WTC11 (cell line): ENCODE measurements around the gene HRH1. TPM values are rescaled to one million over a fixed set of nuclear protein-coding genes. Genes with fewer than 3 reads are reported as not detected.

Experiments
- ATAC-seq: fragments of 200-7000 bp; cut with Tn5 transposase; 2 replicates; pipeline ENCODE4 v1.10.0; 2021; ENCODE audit warnings: mild to moderate bottlenecking, moderate library complexity
- CTCF ChIA-PET: fragments of 300-600 bp; sonication (Branson Sonifier 250); formaldehyde crosslinking; loops from one replicate; lab custom pipeline; 2021; ENCODE audit warnings: antibody characterized with exemption; lab: Charles Lee
- POLR2A ChIA-PET: fragments of 350-600 bp; sonication (Branson Sonifier 250); formaldehyde crosslinking; loops from one replicate; lab custom pipeline; 2021; ENCODE audit warnings: antibody characterized with exemption; lab: Charles Lee
- DNase-seq: peaks from one replicate; pipeline ENCODE4 v3.0.0; 2021; ENCODE audit warnings: low spot score
- H3K27ac Mint-ChIP-seq: 2 replicates; pipeline ENCODE4 v1.8.0; 2021; ENCODE audit warnings: mixed read lengths
- H3K27me3 Mint-ChIP-seq: 2 replicates; pipeline ENCODE4 v1.8.0; 2021; ENCODE audit warnings: low read depth, mild to moderate bottlenecking, moderate library complexity, mixed read lengths
- H3K36me3 Mint-ChIP-seq: 2 replicates; pipeline ENCODE4 v1.8.0; 2021; ENCODE audit warnings: mixed read lengths
- H3K4me1 Mint-ChIP-seq: 2 replicates; pipeline ENCODE4 v1.8.0; 2022; ENCODE audit warnings: mixed read lengths
- H3K4me3 Mint-ChIP-seq: 2 replicates; pipeline ENCODE4 v1.8.0; 2021; ENCODE audit warnings: mild to moderate bottlenecking, moderate library complexity, mixed read lengths
- H3K9me3 Mint-ChIP-seq: 2 replicates; pipeline ENCODE4 v1.8.0; 2021; ENCODE audit warnings: mixed read lengths
- ZNF416 ChIP-seq: fragments of 250-450 bp; sonication (Bioruptor Pico); IDR thresholded peaks from 2 replicates; pipeline ENCODE4 v1.9.0; 2021; ENCODE audit warnings: mild to moderate bottlenecking, inconsistent platforms
- ZNF671 ChIP-seq: fragments of 250-450 bp; sonication (Bioruptor Pico); IDR thresholded peaks from 2 replicates; pipeline ENCODE4 v1.8.0; 2021; ENCODE audit warnings: mild to moderate bottlenecking
- total RNA-seq: library from RNA; stranded (reverse); gene quantifications from 3 replicates; pipeline ENCODE4 v1.2.3, GENCODE V29; 2021
- TF ChIP-seq, protein P1 (sequence below): sonication (generic); formaldehyde crosslinking; IDR thresholded peaks from 2 replicates; pipeline ENCODE4 v1.8.1; 2022; ENCODE audit warnings: low read depth, mild to moderate bottlenecking, moderate library complexity, missing genetic modification reagents, borderline replicate concordance
- TF ChIP-seq, protein P2 (sequence below): fragments of 250-450 bp; sonication (Bioruptor Pico); IDR thresholded peaks from 2 replicates; pipeline ENCODE4 v2.1.2; 2022; ENCODE audit warnings: mild to moderate bottlenecking, moderate library complexity
- TF ChIP-seq, protein P3 (sequence below): sonication (generic); formaldehyde crosslinking; IDR thresholded peaks from 2 replicates; pipeline ENCODE4 v1.8.1; 2023; ENCODE audit warnings: mild to moderate bottlenecking, missing genetic modification reagents, borderline replicate concordance
- TF ChIP-seq, protein P4 (sequence below): sonication (generic); formaldehyde crosslinking; IDR thresholded peaks from 2 replicates; pipeline ENCODE4 v1.8.1; 2023; ENCODE audit warnings: mild to moderate bottlenecking, moderate library complexity, missing genetic modification reagents

HRH1 gene
- total RNA-seq, 1 experiment from 2014 or later: not detected

GRCh38 chr3:11162401-11163345 lies 8.4 kb downstream of the HRH1 start:
- TF ChIP-seq, protein P1, sequence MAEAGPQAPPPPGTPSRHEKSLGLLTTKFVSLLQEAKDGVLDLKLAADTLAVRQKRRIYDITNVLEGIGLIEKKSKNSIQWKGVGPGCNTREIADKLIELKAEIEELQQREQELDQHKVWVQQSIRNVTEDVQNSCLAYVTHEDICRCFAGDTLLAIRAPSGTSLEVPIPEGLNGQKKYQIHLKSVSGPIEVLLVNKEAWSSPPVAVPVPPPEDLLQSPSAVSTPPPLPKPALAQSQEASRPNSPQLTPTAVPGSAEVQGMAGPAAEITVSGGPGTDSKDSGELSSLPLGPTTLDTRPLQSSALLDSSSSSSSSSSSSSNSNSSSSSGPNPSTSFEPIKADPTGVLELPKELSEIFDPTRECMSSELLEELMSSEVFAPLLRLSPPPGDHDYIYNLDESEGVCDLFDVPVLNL (CRISPR knock-in tag): no peak
- no peak for TF ChIP-seq ZNF416 (CRISPR knock-in tag)
- TF ChIP-seq, protein P2, sequence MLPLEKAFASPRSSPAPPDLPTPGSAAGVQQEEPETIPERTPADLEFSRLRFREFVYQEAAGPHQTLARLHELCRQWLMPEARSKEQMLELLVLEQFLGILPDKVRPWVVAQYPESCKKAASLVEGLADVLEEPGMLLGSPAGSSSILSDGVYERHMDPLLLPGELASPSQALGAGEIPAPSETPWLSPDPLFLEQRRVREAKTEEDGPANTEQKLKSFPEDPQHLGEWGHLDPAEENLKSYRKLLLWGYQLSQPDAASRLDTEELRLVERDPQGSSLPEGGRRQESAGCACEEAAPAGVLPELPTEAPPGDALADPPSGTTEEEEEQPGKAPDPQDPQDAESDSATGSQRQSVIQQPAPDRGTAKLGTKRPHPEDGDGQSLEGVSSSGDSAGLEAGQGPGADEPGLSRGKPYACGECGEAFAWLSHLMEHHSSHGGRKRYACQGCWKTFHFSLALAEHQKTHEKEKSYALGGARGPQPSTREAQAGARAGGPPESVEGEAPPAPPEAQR (CRISPR knock-in tag): no peak
- TF ChIP-seq, protein P3, sequence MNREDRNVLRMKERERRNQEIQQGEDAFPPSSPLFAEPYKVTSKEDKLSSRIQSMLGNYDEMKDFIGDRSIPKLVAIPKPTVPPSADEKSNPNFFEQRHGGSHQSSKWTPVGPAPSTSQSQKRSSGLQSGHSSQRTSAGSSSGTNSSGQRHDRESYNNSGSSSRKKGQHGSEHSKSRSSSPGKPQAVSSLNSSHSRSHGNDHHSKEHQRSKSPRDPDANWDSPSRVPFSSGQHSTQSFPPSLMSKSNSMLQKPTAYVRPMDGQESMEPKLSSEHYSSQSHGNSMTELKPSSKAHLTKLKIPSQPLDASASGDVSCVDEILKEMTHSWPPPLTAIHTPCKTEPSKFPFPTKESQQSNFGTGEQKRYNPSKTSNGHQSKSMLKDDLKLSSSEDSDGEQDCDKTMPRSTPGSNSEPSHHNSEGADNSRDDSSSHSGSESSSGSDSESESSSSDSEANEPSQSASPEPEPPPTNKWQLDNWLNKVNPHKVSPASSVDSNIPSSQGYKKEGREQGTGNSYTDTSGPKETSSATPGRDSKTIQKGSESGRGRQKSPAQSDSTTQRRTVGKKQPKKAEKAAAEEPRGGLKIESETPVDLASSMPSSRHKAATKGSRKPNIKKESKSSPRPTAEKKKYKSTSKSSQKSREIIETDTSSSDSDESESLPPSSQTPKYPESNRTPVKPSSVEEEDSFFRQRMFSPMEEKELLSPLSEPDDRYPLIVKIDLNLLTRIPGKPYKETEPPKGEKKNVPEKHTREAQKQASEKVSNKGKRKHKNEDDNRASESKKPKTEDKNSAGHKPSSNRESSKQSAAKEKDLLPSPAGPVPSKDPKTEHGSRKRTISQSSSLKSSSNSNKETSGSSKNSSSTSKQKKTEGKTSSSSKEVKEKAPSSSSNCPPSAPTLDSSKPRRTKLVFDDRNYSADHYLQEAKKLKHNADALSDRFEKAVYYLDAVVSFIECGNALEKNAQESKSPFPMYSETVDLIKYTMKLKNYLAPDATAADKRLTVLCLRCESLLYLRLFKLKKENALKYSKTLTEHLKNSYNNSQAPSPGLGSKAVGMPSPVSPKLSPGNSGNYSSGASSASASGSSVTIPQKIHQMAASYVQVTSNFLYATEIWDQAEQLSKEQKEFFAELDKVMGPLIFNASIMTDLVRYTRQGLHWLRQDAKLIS: no peak

GRCh38 chr3:11164607-11165006 lies 10.3 kb downstream of the HRH1 start:
- POLR2A ChIA-PET: no interaction called here
- no peak for TF ChIP-seq ZNF671
- TF ChIP-seq, protein P4, sequence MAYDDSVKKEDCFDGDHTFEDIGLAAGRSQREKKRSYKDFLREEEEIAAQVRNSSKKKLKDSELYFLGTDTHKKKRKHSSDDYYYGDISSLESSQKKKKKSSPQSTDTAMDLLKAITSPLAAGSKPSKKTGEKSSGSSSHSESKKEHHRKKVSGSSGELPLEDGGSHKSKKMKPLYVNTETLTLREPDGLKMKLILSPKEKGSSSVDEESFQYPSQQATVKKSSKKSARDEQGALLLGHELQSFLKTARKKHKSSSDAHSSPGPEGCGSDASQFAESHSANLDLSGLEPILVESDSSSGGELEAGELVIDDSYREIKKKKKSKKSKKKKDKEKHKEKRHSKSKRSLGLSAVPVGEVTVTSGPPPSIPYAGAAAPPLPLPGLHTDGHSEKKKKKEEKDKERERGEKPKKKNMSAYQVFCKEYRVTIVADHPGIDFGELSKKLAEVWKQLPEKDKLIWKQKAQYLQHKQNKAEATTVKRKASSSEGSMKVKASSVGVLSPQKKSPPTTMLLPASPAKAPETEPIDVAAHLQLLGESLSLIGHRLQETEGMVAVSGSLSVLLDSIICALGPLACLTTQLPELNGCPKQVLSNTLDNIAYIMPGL (CRISPR knock-in tag): no peak
- TF ChIP-seq, protein P3: no peak
- TF ChIP-seq, all 79 proteins: peak for 0
- ATAC-seq (no peak), DNase-seq (no peak)
- H3K4me3 Mint-ChIP-seq: no peak overlapping the region
- H3K27me3 Mint-ChIP-seq: no peaks in the 10 kb centered on the region
- CTCF ChIA-PET: no interaction called here
- no peak overlapping the region for H3K27ac Mint-ChIP-seq
- no peaks in the 10 kb centered on the region for H3K9me3 Mint-ChIP-seq
- no peaks in the 10 kb centered on the region for H3K36me3 Mint-ChIP-seq
- H3K4me1 Mint-ChIP-seq: no peaks in the 10 kb centered on the region

More at GRCh38 chr3:11162401-11163345, 8.4 kb downstream of the HRH1 start:
- Mint-ChIP-seq H3K27ac (no peak overlapping the region), H3K36me3 (no peaks in the 10 kb centered on the region), H3K4me3 (no peak overlapping the region), H3K4me1 (no peaks in the 10 kb centered on the region), H3K27me3 (peaks cover 7% of the 10 kb centered on the region; the same call in 1 of the 2 replicates), H3K9me3 (no peaks in the 10 kb centered on the region)
- ATAC-seq: no peak
- ChIA-PET CTCF (interaction anchor here (0.6 to 1.7 kb wide), 15 partner anchors 8 to 514 kb away, joined by 3 to 6 read pairs (median 3); partner anchors contain the start of gene ATG7), POLR2A (interaction anchor here (0.5 kb wide), 1 partner anchor 52 kb away, joined by 3 read pairs; no protein-coding TSS in a partner anchor)
- DNase-seq: no peak
